Activated CD4-positive, alpha-beta memory T cell treated with anti-CD3 and anti-CD28 coated beads, Interleukin-2, amount 10 ng/mL, durations not matched to agents 7 days and 5 days (primary cell): ENCODE data around the gene TENT4A. TPM values are rescaled to one million over a fixed set of nuclear protein-coding genes. Genes with fewer than 3 reads are reported as not detected.

Source experiments
- CTCF ChIA-PET: fragments of 350-600 bp; sonication (Branson Sonifier 250); formaldehyde crosslinking; loops from one replicate; lab custom pipeline; 2021; ENCODE audit warnings: antibody characterized with exemption, inconsistent platforms; lab: Charles Lee
- POLR2A ChIA-PET: fragments of 350-600 bp; sonication (Branson Sonifier 250); formaldehyde crosslinking; loops from one replicate; lab custom pipeline; 2021; ENCODE audit warnings: antibody characterized with exemption; lab: Charles Lee
- DNase-seq: peaks from one replicate; pipeline ENCODE4 v3.0.0-alpha.2; 2020
- H3K27ac Mint-ChIP-seq: one replicate; pipeline ENCODE4 v1.8.0; 2021; ENCODE audit warnings: mild to moderate bottlenecking, mixed read lengths
- H3K27me3 Mint-ChIP-seq: one replicate; pipeline ENCODE4 v1.8.0; 2021; ENCODE audit warnings: mixed read lengths
- H3K36me3 Mint-ChIP-seq: one replicate; pipeline ENCODE4 v1.8.0; 2021; ENCODE audit warnings: low read depth, mixed read lengths
- H3K4me1 Mint-ChIP-seq: one replicate; pipeline ENCODE4 v1.8.0; 2021; ENCODE audit warnings: mixed read lengths
- H3K4me3 Mint-ChIP-seq: one replicate; pipeline ENCODE4 v1.8.0; 2021; ENCODE audit warnings: mild to moderate bottlenecking, mixed read lengths
- H3K9me3 Mint-ChIP-seq: one replicate; pipeline ENCODE4 v1.8.0; 2021; ENCODE audit warnings: mixed read lengths
- total RNA-seq, 2 experiments: library from RNA; stranded (reverse); gene quantifications; one replicate each; pipeline ENCODE4 v1.2.3, GENCODE V29; 2021

The TENT4A gene
- total RNA-seq, 2 experiments from 2014 or later: 34.3 to 36.6 TPM

- Mint-ChIP-seq H3K27me3 (peaks cover 11% of the 10 kb centered on the region), H3K4me1 (peaks cover 7% of the 10 kb centered on the region), H3K9me3 (no peaks in the 10 kb centered on the region), H3K27ac (no peak overlapping the region), H3K4me3 (no peak overlapping the region), H3K36me3 (no peaks in the 10 kb centered on the region)
- peak; percentile 37 for DNase-seq
- ChIA-PET CTCF (interaction anchor here (1.1 kb wide), 1 partner anchor 9 kb away, joined by 3 read pairs; no protein-coding TSS in a partner anchor), POLR2A (no interaction called here)
Measured at GRCh38 chr5:6780802-6781391, 67.7 kb downstream of the TENT4A start.

GRCh38 chr5:6781716-6782115 lies 68.5 kb downstream of the TENT4A start:
- Mint-ChIP-seq H3K27ac (no peak overlapping the region), H3K4me3 (no peak overlapping the region), H3K27me3 (peaks cover 5% of the 10 kb centered on the region), H3K4me1 (peaks cover 7% of the 10 kb centered on the region), H3K9me3 (no peaks in the 10 kb centered on the region), H3K36me3 (no peaks in the 10 kb centered on the region)
- CTCF ChIA-PET: no interaction called here
- no peak for DNase-seq
- POLR2A ChIA-PET: no interaction called here

- Mint-ChIP-seq H3K27me3 (peaks cover 5% of the 10 kb centered on the region), H3K4me1 (peaks cover 7% of the 10 kb centered on the region), H3K27ac (no peak overlapping the region), H3K4me3 (no peak overlapping the region), H3K36me3 (no peaks in the 10 kb centered on the region), H3K9me3 (no peaks in the 10 kb centered on the region)
- no peak for DNase-seq
- POLR2A ChIA-PET: no interaction called here
- CTCF ChIA-PET: interaction anchor here (1.3 kb wide), 1 partner anchor 9 kb away, joined by 4 read pairs; no protein-coding TSS in a partner anchor
Measured at GRCh38 chr5:6783787-6784186, 70.6 kb downstream of the TENT4A start.

- ChIA-PET CTCF (interaction anchor here (1.3 kb wide), 1 partner anchor 8 kb away, joined by 4 read pairs; no protein-coding TSS in a partner anchor), POLR2A (no interaction called here)
- Mint-ChIP-seq H3K4me3 (no peak overlapping the region), H3K9me3 (no peaks in the 10 kb centered on the region), H3K36me3 (no peaks in the 10 kb centered on the region), H3K27ac (no peak overlapping the region), H3K27me3 (peaks cover 5% of the 10 kb centered on the region), H3K4me1 (peaks cover 7% of the 10 kb centered on the region)
- no peak for DNase-seq
Measured at GRCh38 chr5:6784481-6784880, 71.2 kb downstream of the TENT4A start.

- H3K4me1 Mint-ChIP-seq: peaks cover 7% of the 10 kb centered on the region
- POLR2A ChIA-PET: no interaction called here
- DNase-seq: no peak
- no peaks in the 10 kb centered on the region for H3K36me3 Mint-ChIP-seq
- CTCF ChIA-PET: no interaction called here
- no peak overlapping the region for H3K27ac Mint-ChIP-seq
- no peak overlapping the region for H3K4me3 Mint-ChIP-seq
- H3K9me3 Mint-ChIP-seq: no peaks in the 10 kb centered on the region
- peaks cover 9% of the 10 kb centered on the region for H3K27me3 Mint-ChIP-seq
Measured at GRCh38 chr5:6785161-6785860, 72.1 kb downstream of the TENT4A start.

GRCh38 chr5:6785861-6786180 lies 72.6 kb downstream of the TENT4A start:
- Mint-ChIP-seq H3K36me3 (no peaks in the 10 kb centered on the region), H3K4me3 (no peak overlapping the region), H3K4me1 (peaks cover 7% of the 10 kb centered on the region), H3K27me3 (peaks cover 13% of the 10 kb centered on the region), H3K27ac (no peak overlapping the region), H3K9me3 (no peaks in the 10 kb centered on the region)
- CTCF ChIA-PET: no interaction called here
- POLR2A ChIA-PET: no interaction called here
- no peak for DNase-seq

GRCh38 chr5:6786786-6787495 lies 73.7 kb downstream of the TENT4A start:
- Mint-ChIP-seq H3K4me3 (no peak overlapping the region), H3K27me3 (peaks cover 23% of the 10 kb centered on the region), H3K27ac (no peak overlapping the region), H3K9me3 (no peaks in the 10 kb centered on the region), H3K36me3 (no peaks in the 10 kb centered on the region), H3K4me1 (peaks cover 7% of the 10 kb centered on the region)
- CTCF ChIA-PET: interaction anchor here (1.0 kb wide), 1 partner anchor 21 kb away, joined by 3 read pairs; no protein-coding TSS in a partner anchor
- POLR2A ChIA-PET: no interaction called here
- no peak for DNase-seq

- Mint-ChIP-seq H3K36me3 (no peaks in the 10 kb centered on the region), H3K4me1 (peaks cover 7% of the 10 kb centered on the region), H3K27me3 (peaks cover 30% of the 10 kb centered on the region), H3K4me3 (no peak overlapping the region), H3K9me3 (no peaks in the 10 kb centered on the region), H3K27ac (no peak overlapping the region)
- no peak for DNase-seq
- ChIA-PET CTCF (interaction anchor here (1.0 kb wide), 1 partner anchor 22 kb away, joined by 3 read pairs; no protein-coding TSS in a partner anchor), POLR2A (no interaction called here)
Measured at GRCh38 chr5:6787941-6788340, 74.7 kb downstream of the TENT4A start.

GRCh38 chr5:6788439-6788838 lies 75.2 kb downstream of the TENT4A start:
- Mint-ChIP-seq H3K4me1 (peaks cover 11% of the 10 kb centered on the region), H3K9me3 (no peaks in the 10 kb centered on the region), H3K27me3 (peaks cover 32% of the 10 kb centered on the region), H3K27ac (no peak overlapping the region), H3K36me3 (no peaks in the 10 kb centered on the region), H3K4me3 (no peak overlapping the region)
- ChIA-PET CTCF (no interaction called here), POLR2A (no interaction called here)
- DNase-seq: no peak

- no peak for DNase-seq
- Mint-ChIP-seq H3K27ac (no peak overlapping the region), H3K9me3 (no peaks in the 10 kb centered on the region), H3K27me3 (peaks cover 32% of the 10 kb centered on the region), H3K4me1 (peaks cover 11% of the 10 kb centered on the region), H3K4me3 (no peak overlapping the region), H3K36me3 (no peaks in the 10 kb centered on the region)
- ChIA-PET CTCF (interaction anchor here (1.3 kb wide), 1 partner anchor 9 kb away, joined by 3 read pairs; no protein-coding TSS in a partner anchor), POLR2A (no interaction called here)
Measured at GRCh38 chr5:6788956-6789649, 75.9 kb downstream of the TENT4A start.

GRCh38 chr5:6790346-6790865 lies 77.2 kb downstream of the TENT4A start:
- ChIA-PET POLR2A (no interaction called here), CTCF (interaction anchor here (1.3 kb wide), 1 partner anchor 10 kb away, joined by 3 read pairs; no protein-coding TSS in a partner anchor)
- H3K4me3 Mint-ChIP-seq: no peak overlapping the region
- peaks cover 33% of the 10 kb centered on the region for H3K27me3 Mint-ChIP-seq
- no peaks in the 10 kb centered on the region for H3K9me3 Mint-ChIP-seq
- no peak for DNase-seq
- H3K27ac Mint-ChIP-seq: no peak overlapping the region
- peaks cover 9% of the 10 kb centered on the region for H3K4me1 Mint-ChIP-seq
- H3K36me3 Mint-ChIP-seq: no peaks in the 10 kb centered on the region

GRCh38 chr5:6791031-6791430 lies 77.8 kb downstream of the TENT4A start:
- no peak overlapping the region for H3K27ac Mint-ChIP-seq
- H3K36me3 Mint-ChIP-seq: no peaks in the 10 kb centered on the region
- POLR2A ChIA-PET: no interaction called here
- H3K27me3 Mint-ChIP-seq: peaks cover 35% of the 10 kb centered on the region
- H3K4me1 Mint-ChIP-seq: peaks cover 3% of the 10 kb centered on the region
- no peaks in the 10 kb centered on the region for H3K9me3 Mint-ChIP-seq
- CTCF ChIA-PET: no interaction called here
- DNase-seq: no peak
- H3K4me3 Mint-ChIP-seq: no peak overlapping the region
